NCI-H1436 (cell line): Measurements from ENCODE around the gene ANKLE1.
A peak's percentile ranks its signal among the peaks of the same experiment; 100 is the strongest.

Experiments used
- DNase-seq: peaks from one replicate; lab custom pipeline; 2025; lab: John Stamatoyannopoulos, UW

ANKLE1 gene

GRCh38 chr19:17307876-17308377 lies 26.2 kb downstream of the ANKLE1 start:
- no peak for DNase-seq

GRCh38 chr19:17309198-17309964 lies 27.7 kb downstream of the ANKLE1 start, which contains the start of gene DDA1:
DDA1 (plus strand) TSS chr19:17309563; CDS start chr19:17309655, 92 bp downstream.
- peak; percentile 99 for DNase-seq

GRCh38 chr19:17309965-17310461 lies 28.3 kb downstream of the ANKLE1 start:
- no peak for DNase-seq

GRCh38 chr19:17311455-17312188 lies 29.9 kb downstream of the ANKLE1 start:
- DNase-seq, result no peak

GRCh38 chr19:17312189-17313113 lies 30.8 kb downstream of the ANKLE1 start:
- DNase-seq, result no peak

GRCh38 chr19:17314007-17314593 lies 32.4 kb downstream of the ANKLE1 start:
- no peak for DNase-seq

- no peak for DNase-seq
Measured at GRCh38 chr19:17318966-17319365, 37.3 kb downstream of the ANKLE1 start.

- DNase-seq, result no peak
Measured at GRCh38 chr19:17319473-17320238, 38.0 kb downstream of the ANKLE1 start.

GRCh38 chr19:17320435-17320834 lies 38.7 kb downstream of the ANKLE1 start:
- no peak for DNase-seq

GRCh38 chr19:17321655-17322489 lies 40.2 kb downstream of the ANKLE1 start:
- no peak for DNase-seq

- DNase-seq, result no peak
Measured at GRCh38 chr19:17322854-17323253, 41.2 kb downstream of the ANKLE1 start.

- no peak for DNase-seq
Measured at GRCh38 chr19:17323300-17323963, 41.7 kb downstream of the ANKLE1 start.

GRCh38 chr19:17323964-17324332 lies 42.2 kb downstream of the ANKLE1 start:
- no peak for DNase-seq

- DNase-seq, result no peak
Measured at GRCh38 chr19:17324357-17325114, 42.8 kb downstream of the ANKLE1 start.

- no peak for DNase-seq
Measured at GRCh38 chr19:17325133-17325532, 43.4 kb downstream of the ANKLE1 start.

GRCh38 chr19:17325881-17326594 lies 44.3 kb downstream of the ANKLE1 start:
- no peak for DNase-seq

- DNase-seq, result no peak
Measured at GRCh38 chr19:17326595-17326966, 44.9 kb downstream of the ANKLE1 start.
